CD4-positive, alpha-beta T cell (primary cell): ENCODE data around the gene MMP19. TPM values are rescaled to one million over a fixed set of nuclear protein-coding genes. Genes with fewer than 3 reads are reported as not detected.
"Not testable (repeated sequence)": the region's sequence is repeated elsewhere in the genome, so short reads cannot be mapped to it uniquely, and the experiment has no call there.

Experiments
- ATAC-seq: fragments of 200-7000 bp; cut with Tn5 transposase; one replicate; pipeline ENCODE4 v1.10.0; 2022; ENCODE audit warnings: mild to moderate bottlenecking; ENCODE audit not compliant: poor library complexity
- CTCF ChIA-PET: fragments of 350-600 bp; sonication (Branson Sonifier 250); formaldehyde crosslinking; loops from one replicate; lab custom pipeline; 2021; ENCODE audit warnings: antibody characterized with exemption, inconsistent platforms; lab: Charles Lee
- POLR2A ChIA-PET: fragments of 350-600 bp; sonication (Branson Sonifier 250); formaldehyde crosslinking; loops from one replicate; lab custom pipeline; 2021; ENCODE audit warnings: antibody characterized with exemption, inconsistent platforms; lab: Charles Lee
- DNase-seq, 14 experiments: peaks; one replicate each; pipeline ENCODE4 v3.0.0-alpha.2; 2013 to 2020; ENCODE audit warnings: mixed read lengths in 2 of 14
- H3K27ac ChIP-seq, 2 donors: one replicate each; pipeline versions ENCODE4 v1.5.1 to v1.7.0; 2013; ENCODE audit warnings: low read length in 2 of 2, low read depth in 1 of 2, mild to moderate bottlenecking in 1 of 2
- H3K27me3 ChIP-seq, 2 experiments: 1 replicate in 1 of 2; 2 replicates in 1 of 2; pipeline versions ENCODE4 v1.6.1 to v1.7.0; 2013; ENCODE audit warnings: low read length in 2 of 2, control low read depth in 1 of 2, mild to moderate bottlenecking in 1 of 2, moderate library complexity in 1 of 2; ENCODE audit not compliant: insufficient read depth in 2 of 2, control insufficient read depth in 1 of 2
- H3K36me3 ChIP-seq: one replicate; pipeline ENCODE4 v1.6.1; 2013; ENCODE audit warnings: low read length, control low read depth; ENCODE audit not compliant: insufficient read depth
- H3K4me1 ChIP-seq: one replicate; pipeline ENCODE4 v1.6.1; 2013; ENCODE audit warnings: low read length, control low read depth; ENCODE audit not compliant: insufficient read depth
- H3K4me3 ChIP-seq: one replicate; pipeline ENCODE4 v1.5.1; 2013; ENCODE audit warnings: mild to moderate bottlenecking, low read length, moderate library complexity
- H3K9me3 ChIP-seq, 2 experiments: 1 replicate in 1 of 2; 2 replicates in 1 of 2; pipeline versions ENCODE4 v1.6.1 to v1.7.0; 2013; ENCODE audit warnings: low read length in 2 of 2, mild to moderate bottlenecking in 2 of 2, control low read depth in 1 of 2, moderate library complexity in 1 of 2; ENCODE audit not compliant: control insufficient read depth in 1 of 2, insufficient read depth in 1 of 2
- H3K27ac Mint-ChIP-seq: one replicate; pipeline ENCODE4 v1.8.0; 2020; ENCODE audit warnings: mixed read lengths
- H3K27me3 Mint-ChIP-seq: one replicate; pipeline ENCODE4 v1.8.0; 2021; ENCODE audit warnings: mixed read lengths
- H3K36me3 Mint-ChIP-seq: one replicate; pipeline ENCODE4 v1.8.0; 2021; ENCODE audit warnings: low read depth, mixed read lengths
- H3K4me1 Mint-ChIP-seq: one replicate; pipeline ENCODE4 v1.8.0; 2021; ENCODE audit warnings: low read depth, mixed read lengths
- H3K4me3 Mint-ChIP-seq: one replicate; pipeline ENCODE4 v1.8.0; 2020; ENCODE audit warnings: mild to moderate bottlenecking, mixed read lengths
- H3K9me3 Mint-ChIP-seq: one replicate; pipeline ENCODE4 v1.8.0; 2020; ENCODE audit warnings: mixed read lengths
- CTCF ChIP-seq: fragments of 200-600 bp; IDR thresholded peaks from one replicate; pipeline ENCODE4 v1.8.0; 2022; ENCODE audit warnings: antibody characterized with exemption, mild to moderate bottlenecking
- intact Hi-C, 2 experiments: fragments of 100-400 bp; cut with DNase I in 1 of 2; cut with micrococcal nuclease in 1 of 2; formaldehyde crosslinking; loops; one replicate each; pipeline versions ENCODE4 v1.15.1 to v1.9.0; 2023 to 2025; cut with DNase I, micrococcal nuclease
- total RNA-seq, 174 experiments: library from RNA in 2 of 174; stranded (reverse) in 2 of 174; gene quantifications; one replicate each; pipeline ENCODE4 v1.2.3 and lab custom pipeline; 2021 to 2026

The MMP19 gene
- total RNA-seq, 2 experiments from 2014 or later = not detected

GRCh38 chr12:55865327-55865726 is 22.6 kb upstream of the MMP19 start:
- no peak overlapping the region for H3K4me3 ChIP-seq
- Mint-ChIP-seq H3K4me3 (no peak overlapping the region), H3K27ac (no peak overlapping the region), H3K36me3 (no peaks in the 10 kb centered on the region), H3K9me3 (no peaks in the 10 kb centered on the region), H3K4me1 (no peaks in the 10 kb centered on the region), H3K27me3 (no peaks in the 10 kb centered on the region)
- intact Hi-C loops = no loop called here
- TF ChIP-seq CTCF = no peak
- no peaks in the 10 kb centered on the region for H3K4me1 ChIP-seq
- ChIA-PET POLR2A (no interaction called here), CTCF (no interaction called here)
- H3K27me3 ChIP-seq = no peaks in the 10 kb centered on the region
- no peak for DNase-seq
- H3K36me3 ChIP-seq = no peaks in the 10 kb centered on the region
- peaks cover 14 to 26% of the 10 kb centered on the region in 2 experiments for H3K9me3 ChIP-seq
- ATAC-seq = no peak
- no peak overlapping the region for H3K27ac ChIP-seq

GRCh38 chr12:55862931-55863330 is 20.2 kb upstream of the MMP19 start:
- H3K4me1 ChIP-seq, intact Hi-C loops, H3K36me3 ChIP-seq, H3K4me3 Mint-ChIP-seq, ATAC-seq, H3K36me3 Mint-ChIP-seq, H3K27ac ChIP-seq, H3K27me3 ChIP-seq, H3K27me3 Mint-ChIP-seq, H3K9me3 Mint-ChIP-seq, H3K4me1 Mint-ChIP-seq, POLR2A ChIA-PET, H3K27ac Mint-ChIP-seq, DNase-seq, H3K4me3 ChIP-seq: not testable (repeated sequence)
- H3K9me3 ChIP-seq = peaks cover 14 to 26% of the 10 kb centered on the region in 2 experiments
- CTCF ChIA-PET = interaction anchor here (0.7 kb wide), 1 partner anchor 74 kb away, joined by 3 read pairs; no protein-coding TSS in a partner anchor

GRCh38 chr12:55862286-55862685 is 19.6 kb upstream of the MMP19 start:
- Histone ChIP-seq H3K27ac (no peak overlapping the region), H3K4me1 (no peaks in the 10 kb centered on the region), H3K27me3 (no peaks in the 10 kb centered on the region), H3K9me3 (peaks cover 14 to 26% of the 10 kb centered on the region in 2 experiments), H3K36me3 (no peaks in the 10 kb centered on the region), H3K4me3 (no peak overlapping the region)
- ChIA-PET CTCF (interaction anchor here (0.7 kb wide), 1 partner anchor 74 kb away, joined by 3 read pairs; no protein-coding TSS in a partner anchor), POLR2A (no interaction called here)
- no peaks in the 10 kb centered on the region for H3K36me3 Mint-ChIP-seq
- no peak for DNase-seq
- no peaks in the 10 kb centered on the region for H3K4me1 Mint-ChIP-seq
- H3K4me3 Mint-ChIP-seq = no peak overlapping the region
- no peak overlapping the region for H3K27ac Mint-ChIP-seq
- no peak for ATAC-seq
- no peaks in the 10 kb centered on the region for H3K27me3 Mint-ChIP-seq
- no peaks in the 10 kb centered on the region for H3K9me3 Mint-ChIP-seq
- intact Hi-C loops = no loop called here
- TF ChIP-seq CTCF = no peak

- no peaks in the 10 kb centered on the region for H3K36me3 ChIP-seq
- DNase-seq = no peak
- Mint-ChIP-seq H3K4me3 (no peak overlapping the region), H3K9me3 (no peaks in the 10 kb centered on the region), H3K27ac (no peak overlapping the region), H3K27me3 (no peaks in the 10 kb centered on the region), H3K36me3 (no peaks in the 10 kb centered on the region), H3K4me1 (no peaks in the 10 kb centered on the region)
- peaks cover 14 to 24% of the 10 kb centered on the region in 2 experiments for H3K9me3 ChIP-seq
- POLR2A ChIA-PET = no interaction called here
- CTCF ChIA-PET = interaction anchor here (0.9 kb wide), 1 partner anchor 10 kb away, joined by 3 read pairs; no protein-coding TSS in a partner anchor
- no peak for TF ChIP-seq CTCF
- no peak overlapping the region for H3K4me3 ChIP-seq
- no peaks in the 10 kb centered on the region for H3K4me1 ChIP-seq
- H3K27me3 ChIP-seq = no peaks in the 10 kb centered on the region
- intact Hi-C loops = no loop called here
- no peak for ATAC-seq
- no peak overlapping the region for H3K27ac ChIP-seq
Measured at GRCh38 chr12:55861871-55862270, 19.1 kb upstream of the MMP19 start.
